HepG2 (cell line): ENCODE data around the gene ZCCHC3. TPM values are rescaled to one million over a fixed set of nuclear protein-coding genes. Genes with fewer than 3 reads are reported as not detected.

Source experiments
- AGO2 ChIP-seq: fragments of 200-400 bp; formaldehyde crosslinking; optimal IDR thresholded peaks from 2 replicates; pipeline ENCODE3; 2017; ENCODE audit warnings: mild to moderate bottlenecking, low read depth, low read length, moderate library complexity
- ATF1 ChIP-seq: IDR thresholded peaks from 2 replicates; pipeline ENCODE4 v1.6.1; 2016; ENCODE audit warnings: mild to moderate bottlenecking, control low read depth
- CSRNP2 ChIP-seq: sonication (generic); formaldehyde crosslinking; conservative IDR thresholded peaks from 2 replicates; pipeline ENCODE4 v1.8.0; 2022; ENCODE audit warnings: low read depth, missing genetic modification reagents
- KDM4B ChIP-seq: sonication (generic); formaldehyde crosslinking; IDR thresholded peaks from 2 replicates; pipeline ENCODE4 v1.4.0; 2020; ENCODE audit warnings: missing genetic modification reagents
- MAFF ChIP-seq: IDR thresholded peaks from 2 replicates; pipeline ENCODE4 v1.6.1; 2011; ENCODE audit warnings: low read depth, low read length, improper control_type of control experiment
- NFKB2 ChIP-seq: sonication (generic); formaldehyde crosslinking; IDR thresholded peaks from 2 replicates; pipeline ENCODE4 v1.4.0; 2020; ENCODE audit warnings: missing genetic modification reagents, borderline replicate concordance
- PCBP2 ChIP-seq: fragments of 200-400 bp; formaldehyde crosslinking; optimal IDR thresholded peaks from 2 replicates; pipeline ENCODE3; 2018; ENCODE audit warnings: low read length, low read depth; ENCODE audit not compliant: poor library complexity, severe bottlenecking
- POGK ChIP-seq: sonication (generic); formaldehyde crosslinking; conservative IDR thresholded peaks from 2 replicates; pipeline ENCODE4 v1.8.0; 2022; ENCODE audit warnings: mild to moderate bottlenecking, moderate library complexity, missing genetic modification reagents
- POLR2A ChIP-seq, 2 experiments: IDR thresholded peaks; 2 replicates each; pipeline ENCODE4 v1.6.1; 2011; ENCODE audit warnings: low read depth in 2 of 2, low read length in 2 of 2, mild to moderate bottlenecking in 1 of 2, moderate library complexity in 1 of 2; ENCODE audit not compliant: insufficient read depth in 1 of 2
- SOX5 ChIP-seq: IDR thresholded peaks from 2 replicates; pipeline ENCODE4 v1.6.1; 2016; ENCODE audit warnings: borderline replicate concordance
- TAF1 ChIP-seq: sonication (generic); formaldehyde crosslinking; IDR thresholded peaks from 2 replicates; pipeline ENCODE4 v1.4.0; 2020; ENCODE audit warnings: missing genetic modification reagents
- ZBTB1 ChIP-seq: sonication (generic); formaldehyde crosslinking; IDR thresholded peaks from 2 replicates; pipeline ENCODE4 v1.4.0; 2020; ENCODE audit warnings: missing genetic modification reagents, borderline replicate concordance
- ZBTB33 ChIP-seq: sonication (generic); formaldehyde crosslinking; IDR thresholded peaks from 2 replicates; pipeline ENCODE4 v1.4.0; 2020; ENCODE audit warnings: missing genetic modification reagents
- ZFAT ChIP-seq: sonication (generic); formaldehyde crosslinking; conservative IDR thresholded peaks from 2 replicates; pipeline ENCODE4 v1.8.1; 2023; ENCODE audit warnings: missing genetic modification reagents, inconsistent platforms
- ZMYM4 ChIP-seq: sonication (generic); formaldehyde crosslinking; IDR thresholded peaks from 2 replicates; pipeline ENCODE4 v1.8.1; 2023; ENCODE audit warnings: mild to moderate bottlenecking, missing genetic modification reagents
- ZNF296 ChIP-seq: sonication (generic); formaldehyde crosslinking; conservative IDR thresholded peaks from 2 replicates; pipeline ENCODE4 v1.5.0; 2020; ENCODE audit warnings: mild to moderate bottlenecking, missing genetic modification reagents
- ZNF317 ChIP-seq: sonication (generic); formaldehyde crosslinking; IDR thresholded peaks from 2 replicates; pipeline ENCODE4 v1.5.0; 2020; ENCODE audit warnings: mild to moderate bottlenecking, missing genetic modification reagents
- ZNF577 ChIP-seq: sonication (generic); formaldehyde crosslinking; IDR thresholded peaks from 2 replicates; pipeline ENCODE4 v1.4.0; 2020; ENCODE audit warnings: mild to moderate bottlenecking, low read depth, missing genetic modification reagents, borderline replicate concordance
- ZNF720 ChIP-seq: sonication (generic); formaldehyde crosslinking; IDR thresholded peaks from 2 replicates; pipeline ENCODE4 v1.4.0; 2020; ENCODE audit warnings: missing genetic modification reagents
- polyA plus RNA-seq, 8 experiments: library from polyadenylated mRNA; depleted of rRNA in 3 of 8; stranded (reverse) in 7 of 8; unstranded in 1 of 8; fragments of >200 nt; fragmentation: Illumina TruSeq in 4 of 8; extraction: Trizol in 4 of 8; gene quantifications; 2 replicates each; pipeline versions ENCODE4 v1.2.1 to v1.2.3, GENCODE V29; 2011 to 2016; ENCODE audit warnings: low read depth in 4 of 8, missing spikeins in 1 of 8, mixed read lengths in 1 of 8; ENCODE audit not compliant: insufficient read depth in 1 of 8
- total RNA-seq, 5 experiments: library from RNA; depleted of rRNA; stranded (reverse); fragments of >200 nt; fragmentation: Illumina TruSeq; extraction: Trizol; gene quantifications; 2 replicates each; pipeline ENCODE4 v1.2.3, GENCODE V29; 2016; ENCODE audit warnings: low read depth in 1 of 5
- TF ChIP-seq, protein P1 (sequence below): sonication (generic); formaldehyde crosslinking; IDR thresholded peaks from 2 replicates; pipeline ENCODE4 v1.5.1; 2020; ENCODE audit warnings: mild to moderate bottlenecking, missing genetic modification reagents, borderline replicate concordance
- TF ChIP-seq, protein P2 (sequence below): IDR thresholded peaks from 2 replicates; pipeline ENCODE4 v1.6.1; 2012; ENCODE audit warnings: inconsistent platforms
- TF ChIP-seq, protein P3 (sequence below): sonication (generic); formaldehyde crosslinking; IDR thresholded peaks from 2 replicates; pipeline ENCODE4 v1.5.0; 2020; ENCODE audit warnings: missing genetic modification reagents

Gene ZCCHC3
- total and polyA plus RNA-seq, 2 of the 13 experiments (the other 11 are each of a cell fraction or from before 2014, with no cell fraction given), result 46.6 to 63.0 TPM

DNA sequence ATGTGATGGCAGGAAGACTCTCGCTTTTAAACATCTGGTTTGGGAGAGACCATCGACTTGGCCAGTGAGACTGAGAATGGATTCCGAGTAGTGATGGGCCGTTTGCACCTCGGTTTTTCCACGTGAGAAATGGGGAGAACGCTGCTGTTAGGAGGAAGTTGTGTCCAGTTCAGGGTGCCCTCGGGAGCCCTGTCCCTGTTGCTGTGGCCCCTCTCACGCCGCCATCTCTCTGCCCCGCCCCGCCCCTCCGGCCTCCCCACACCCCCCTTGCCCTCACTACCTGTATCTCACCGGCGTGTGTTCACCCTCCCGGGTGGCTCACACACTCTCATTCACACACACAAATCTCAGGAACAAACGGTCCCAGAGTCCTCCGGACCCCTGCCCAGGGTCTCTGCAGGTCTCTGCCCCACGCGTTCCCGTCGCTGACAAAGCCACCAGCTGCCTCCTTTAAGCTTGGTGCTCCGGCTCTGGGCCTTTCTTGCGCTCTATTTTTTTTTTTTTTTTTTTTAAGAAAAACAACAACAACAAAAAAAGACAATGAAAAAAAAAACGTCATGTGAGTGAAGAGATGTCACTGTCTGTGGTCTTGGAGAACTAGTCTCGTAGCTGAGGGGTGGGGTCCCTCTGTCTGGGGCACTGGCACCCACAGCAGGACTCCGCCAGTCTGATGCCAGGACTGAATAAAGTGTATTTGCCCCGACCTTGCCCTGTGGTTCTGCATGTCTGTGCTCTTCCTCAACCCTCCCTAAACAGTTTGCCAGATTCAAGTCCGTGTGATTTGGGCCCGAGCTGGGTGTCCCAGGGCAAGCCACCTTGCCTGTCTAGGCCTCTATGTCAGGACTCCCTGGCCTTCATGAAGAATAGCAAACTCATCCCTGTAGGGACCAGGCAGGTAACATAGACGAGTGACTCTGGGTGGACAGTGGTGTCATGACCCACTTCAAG lies 30.9 kb downstream of the ZCCHC3 start (continued):
- TF ChIP-seq MAFF (no peak), ZNF577 (CRISPR knock-in tag) (no peak), ATF1 (no peak), ZBTB33 (CRISPR knock-in tag) (0 out of 2 replicates have a peak, but pooled peaks have one; percentile 32), ZNF720 (0 out of 2 replicates have a peak, but pooled peaks have one; percentile 21), ZNF317 (CRISPR knock-in tag) (no peak), POLR2A (IDR thresholded peaks at IDR 0.05; ENCODE audit: insufficient read depth in 1 of 2, low read depth in 2 of 2, low read length in 2 of 2) (no peak; a peak in 1 of 4 replicates), AGO2 (peak; percentile 75), KDM4B (CRISPR knock-in tag) (no peak), PCBP2 (no peak), ZNF296 (CRISPR knock-in tag) (no peak; the same call in 1 of the 2 replicates), SOX5 (CRISPR knock-in tag) (no peak), CSRNP2 (CRISPR knock-in tag) (no peak), TAF1 (CRISPR knock-in tag) (no peak), NFKB2 (CRISPR knock-in tag) (no peak), POGK (CRISPR knock-in tag) (no peak), ZMYM4 (CRISPR knock-in tag) (no peak), ZBTB1 (CRISPR knock-in tag) (no peak), ZFAT (CRISPR knock-in tag) (no peak)
- TF ChIP-seq, protein P1, sequence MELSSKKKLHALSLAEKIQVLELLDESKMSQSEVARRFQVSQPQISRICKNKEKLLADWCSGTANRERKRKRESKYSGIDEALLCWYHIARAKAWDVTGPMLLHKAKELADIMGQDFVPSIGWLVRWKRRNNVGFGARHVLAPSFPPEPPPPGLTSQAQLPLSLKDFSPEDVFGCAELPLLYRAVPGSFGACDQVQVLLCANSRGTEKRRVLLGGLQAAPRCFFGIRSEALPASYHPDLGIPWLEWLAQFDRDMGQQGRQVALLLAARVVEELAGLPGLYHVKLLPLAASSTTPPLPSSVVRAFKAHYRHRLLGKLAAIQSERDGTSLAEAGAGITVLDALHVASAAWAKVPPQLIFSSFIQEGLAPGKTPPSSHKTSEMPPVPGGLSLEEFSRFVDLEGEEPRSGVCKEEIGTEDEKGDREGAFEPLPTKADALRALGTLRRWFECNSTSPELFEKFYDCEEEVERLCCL, result no peak
- TF ChIP-seq, protein P2, sequence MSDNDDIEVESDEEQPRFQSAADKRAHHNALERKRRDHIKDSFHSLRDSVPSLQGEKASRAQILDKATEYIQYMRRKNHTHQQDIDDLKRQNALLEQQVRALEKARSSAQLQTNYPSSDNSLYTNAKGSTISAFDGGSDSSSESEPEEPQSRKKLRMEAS, result no peak
- TF ChIP-seq, protein P3, sequence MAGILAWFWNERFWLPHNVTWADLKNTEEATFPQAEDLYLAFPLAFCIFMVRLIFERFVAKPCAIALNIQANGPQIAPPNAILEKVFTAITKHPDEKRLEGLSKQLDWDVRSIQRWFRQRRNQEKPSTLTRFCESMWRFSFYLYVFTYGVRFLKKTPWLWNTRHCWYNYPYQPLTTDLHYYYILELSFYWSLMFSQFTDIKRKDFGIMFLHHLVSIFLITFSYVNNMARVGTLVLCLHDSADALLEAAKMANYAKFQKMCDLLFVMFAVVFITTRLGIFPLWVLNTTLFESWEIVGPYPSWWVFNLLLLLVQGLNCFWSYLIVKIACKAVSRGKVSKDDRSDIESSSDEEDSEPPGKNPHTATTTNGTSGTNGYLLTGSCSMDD, result 0 out of 2 replicates have a peak, but pooled peaks have one; percentile 15
